KMS-11 (cell line): Measurements from ENCODE around the gene DDIT4L.
"Not testable (repeated sequence)": the region's sequence is repeated elsewhere in the genome, so short reads cannot be mapped to it uniquely, and the experiment has no call there.

Experiments
- H2AFZ ChIP-seq: fragments of 200-600 bp; sonication (generic); 2 replicates; pipeline ENCODE4 v1.6.1; 2016; ENCODE audit warnings: antibody characterized with exemption, mixed run types, low read depth
- H3K27ac ChIP-seq: fragments of 200-600 bp; sonication (generic); 2 replicates; pipeline ENCODE4 v1.6.1; 2016; ENCODE audit warnings: mild to moderate bottlenecking, mixed run types
- H3K27me3 ChIP-seq: fragments of 200-600 bp; sonication (generic); 2 replicates; pipeline ENCODE4 v1.6.1; 2017; ENCODE audit warnings: mild to moderate bottlenecking, low read depth, mixed run types, moderate library complexity; ENCODE audit not compliant: insufficient read depth
- H3K36me3 ChIP-seq: fragments of 200-600 bp; sonication (generic); 2 replicates; pipeline ENCODE4 v1.6.1; 2017; ENCODE audit warnings: mild to moderate bottlenecking, mixed run types; ENCODE audit not compliant: insufficient read depth
- H3K4me1 ChIP-seq: fragments of 200-600 bp; sonication (generic); 2 replicates; pipeline ENCODE4 v1.6.1; 2016; ENCODE audit warnings: mild to moderate bottlenecking, low read depth, mixed run types; ENCODE audit not compliant: poor library complexity, severe bottlenecking
- H3K4me2 ChIP-seq: fragments of 200-600 bp; sonication (generic); 2 replicates; pipeline ENCODE4 v1.7.0; 2016; ENCODE audit warnings: mild to moderate bottlenecking, mixed run types
- H3K4me3 ChIP-seq: fragments of 200-600 bp; sonication (generic); IDR thresholded peaks from 2 replicates; pipeline ENCODE4 v1.6.1; 2017; ENCODE audit warnings: low read depth, low read length, mixed read lengths; ENCODE audit not compliant: insufficient read depth
- H3K79me2 ChIP-seq: fragments of 200-600 bp; sonication (generic); 2 replicates; pipeline ENCODE4 v1.6.1; 2016; ENCODE audit warnings: low read depth, mixed run types; ENCODE audit not compliant: insufficient read depth
- H3K9ac ChIP-seq: fragments of 200-600 bp; sonication (generic); 2 replicates; pipeline ENCODE4 v1.6.1; 2016; ENCODE audit warnings: mild to moderate bottlenecking, mixed run types
- H4K20me1 ChIP-seq: fragments of 200-600 bp; sonication (generic); 2 replicates; pipeline ENCODE4 v1.6.1; 2016; ENCODE audit warnings: mild to moderate bottlenecking, mixed run types; ENCODE audit not compliant: insufficient read depth
- CTCF ChIP-seq: fragments of 200-600 bp; sonication (generic); conservative IDR thresholded peaks from 2 replicates; pipeline ENCODE4 v1.6.1; 2017; ENCODE audit warnings: low read depth, mild to moderate bottlenecking, antibody characterized with exemption, low read length, moderate library complexity, mixed read lengths

The DDIT4L gene

GRCh38 chr4:100147684-100148083, 42.6 kb downstream of the DDIT4L start:
- H3K4me2 ChIP-seq, result no peak overlapping the region
- no peak overlapping the region for H3K4me3 ChIP-seq
- H3K27ac ChIP-seq, result no peak overlapping the region
- H2AFZ ChIP-seq, result no peak overlapping the region
- H3K36me3 ChIP-seq, result no peaks in the 10 kb centered on the region
- no peak overlapping the region for H3K9ac ChIP-seq
- H4K20me1 ChIP-seq, result no peaks in the 10 kb centered on the region
- no peaks in the 10 kb centered on the region for H3K79me2 ChIP-seq
- TF ChIP-seq CTCF, result no peak
- H3K27me3 ChIP-seq, result no peaks in the 10 kb centered on the region
- H3K4me1 ChIP-seq, result peaks cover 5% of the 10 kb centered on the region

- H3K4me2 ChIP-seq, result no peak overlapping the region
Observed at GRCh38 chr4:100147198-100147597, 43.1 kb downstream of the DDIT4L start.

GRCh38 chr4:100146756-100147155, 43.5 kb downstream of the DDIT4L start:
- Histone ChIP-seq H3K27me3 (no peaks in the 10 kb centered on the region), H3K4me1 (peaks cover 5% of the 10 kb centered on the region), H3K9ac (no peak overlapping the region), H3K79me2 (no peaks in the 10 kb centered on the region), H3K27ac (no peak overlapping the region), H3K36me3 (no peaks in the 10 kb centered on the region), H3K4me3 (no peak overlapping the region), H4K20me1 (no peaks in the 10 kb centered on the region), H2AFZ (no peak overlapping the region), H3K4me2 (no peak overlapping the region)
- TF ChIP-seq CTCF, result no peak

More at GRCh38 chr4:100147198-100147597, 43.1 kb downstream of the DDIT4L start:
- no peaks in the 10 kb centered on the region for H3K27me3 ChIP-seq
- H3K79me2 ChIP-seq, result no peaks in the 10 kb centered on the region
- peaks cover 5% of the 10 kb centered on the region for H3K4me1 ChIP-seq
- H3K4me3 ChIP-seq, result no peak overlapping the region
- no peak overlapping the region for H2AFZ ChIP-seq
- H3K9ac ChIP-seq, result no peak overlapping the region
- no peaks in the 10 kb centered on the region for H4K20me1 ChIP-seq
- no peak for TF ChIP-seq CTCF
- H3K36me3 ChIP-seq, result no peaks in the 10 kb centered on the region
- no peak overlapping the region for H3K27ac ChIP-seq

GRCh38 chr4:100137320-100137719, 52.9 kb downstream of the DDIT4L start:
- H3K9ac ChIP-seq, H4K20me1 ChIP-seq: not testable (repeated sequence)

More at GRCh38 chr4:100137320-100137719, 52.9 kb downstream of the DDIT4L start:
- H3K27ac ChIP-seq, H3K4me3 ChIP-seq, H3K27me3 ChIP-seq, H3K79me2 ChIP-seq, H3K4me1 ChIP-seq, H3K36me3 ChIP-seq, H2AFZ ChIP-seq, H3K4me2 ChIP-seq: not testable (repeated sequence)
